IMR-90 (cell line): ENCODE data around the gene PTPRO. TPM values are rescaled to one million over a fixed set of nuclear protein-coding genes. Genes with fewer than 3 reads are reported as not detected.

ENCODE experiments used
- ATAC-seq: fragments of 200-7000 bp; cut with Tn5 transposase; 2 replicates; pipeline ENCODE4 v1.9.1; 2020; ENCODE audit warnings: low read depth, mild to moderate bottlenecking, moderate library complexity
- BruUV-seq: library from RNA; stranded (reverse); fragments of 400-500 nt; replicated peaks from 2 replicates; lab custom pipeline; 2021; lab: Mats Ljungman, UMichigan
- CTCF ChIA-PET: fragments of 300-600 bp; formaldehyde crosslinking; extraction: SDS; loops from one replicate; lab custom pipeline; 2021; ENCODE audit warnings: antibody characterized with exemption; lab: Yijun Ruan, JAX
- POLR2A ChIA-PET: fragments of 300-600 bp; sonication (Branson Sonifier 250); formaldehyde crosslinking; loops from one replicate; lab custom pipeline; 2022; ENCODE audit warnings: antibody characterized with exemption; ENCODE audit not compliant: unreplicated experiment; lab: Charles Lee
- DNase-seq: peaks from one replicate; pipeline ENCODE4 v3.0.0; 2013
- H2AFZ ChIP-seq: replicated peaks from 2 replicates; pipeline ENCODE3; 2013; ENCODE audit warnings: low read length, mild to moderate bottlenecking; ENCODE audit not compliant: poor library complexity
- H2AK5ac ChIP-seq: 2 replicates; pipeline ENCODE4 v1.6.1; 2013; ENCODE audit warnings: low read depth, low read length, inconsistent platforms
- H2AK9ac ChIP-seq: replicated peaks from 2 replicates; pipeline ENCODE3; 2013; ENCODE audit warnings: mild to moderate bottlenecking, low read depth, low read length, moderate library complexity; ENCODE audit not compliant: poor library complexity
- H2BK120ac ChIP-seq: 2 replicates; pipeline ENCODE4 v1.6.1; 2013; ENCODE audit warnings: low read depth, low read length, inconsistent platforms
- H2BK15ac ChIP-seq: 3 replicates; pipeline ENCODE4 v1.6.1; 2013; ENCODE audit warnings: low read depth, low read length, inconsistent platforms
- H2BK20ac ChIP-seq: 2 replicates; pipeline ENCODE4 v1.6.1; 2013; ENCODE audit warnings: low read depth, mild to moderate bottlenecking, inconsistent platforms, low read length, moderate library complexity
- H2BK5ac ChIP-seq: 2 replicates; pipeline ENCODE4 v1.6.1; 2013; ENCODE audit warnings: mild to moderate bottlenecking, low read depth, low read length, inconsistent platforms; ENCODE audit not compliant: poor library complexity, severe bottlenecking
- H3K14ac ChIP-seq: replicated peaks from 2 replicates; pipeline ENCODE4 v1.6.1; 2013; ENCODE audit warnings: low read depth, low read length, inconsistent platforms
- H3K18ac ChIP-seq: 2 replicates; pipeline ENCODE4 v1.6.1; 2013; ENCODE audit warnings: low read depth, low read length, control low read depth
- H3K23ac ChIP-seq: 2 replicates; pipeline ENCODE4 v1.6.1; 2013; ENCODE audit warnings: low read depth, low read length, inconsistent platforms
- H3K27ac ChIP-seq: 2 replicates; pipeline ENCODE4 v1.5.1; 2013; ENCODE audit warnings: mild to moderate bottlenecking, control low read depth, low read length; ENCODE audit not compliant: insufficient read depth
- H3K27me3 ChIP-seq: 2 replicates; pipeline ENCODE4 v1.6.1; 2013; ENCODE audit warnings: low read length; ENCODE audit not compliant: control insufficient read depth, insufficient read depth
- H3K36me3 ChIP-seq: 2 replicates; pipeline ENCODE4 v1.6.1; 2013; ENCODE audit warnings: low read length, mixed read lengths; ENCODE audit not compliant: control insufficient read depth, insufficient read depth
- H3K4ac ChIP-seq: 2 replicates; pipeline ENCODE4 v1.6.1; 2013; ENCODE audit warnings: low read depth, low read length, inconsistent platforms
- H3K4me1 ChIP-seq: 2 replicates; pipeline ENCODE4 v1.6.1; 2013; ENCODE audit warnings: low read length, mixed read lengths; ENCODE audit not compliant: control insufficient read depth, insufficient read depth
- H3K4me2 ChIP-seq: 2 replicates; pipeline ENCODE4 v1.6.1; 2013; ENCODE audit warnings: low read depth, mild to moderate bottlenecking, control low read depth, low read length, moderate library complexity
- H3K4me3 ChIP-seq: 2 replicates; pipeline ENCODE4 v1.5.1; 2013; ENCODE audit warnings: low read depth, mild to moderate bottlenecking, control low read depth, low read length, moderate library complexity; ENCODE audit not compliant: insufficient read depth
- H3K56ac ChIP-seq: 2 replicates; pipeline ENCODE4 v1.6.1; 2013; ENCODE audit warnings: low read length, inconsistent platforms; ENCODE audit not compliant: insufficient read depth; ENCODE audit errors: extremely low read depth
- H3K79me1 ChIP-seq, 2 experiments: 2 replicates each; pipeline ENCODE4 v1.6.1; 2013; ENCODE audit warnings: low read length in 2 of 2, inconsistent platforms in 1 of 2, low read depth in 1 of 2
- H3K9ac ChIP-seq: 2 replicates; pipeline ENCODE4 v1.6.1; 2013; ENCODE audit warnings: low read depth, low read length, control low read depth
- H3K9me1 ChIP-seq: 2 replicates; pipeline ENCODE4 v1.6.1; 2013; ENCODE audit warnings: low read length, inconsistent platforms; ENCODE audit not compliant: insufficient read depth
- H3K9me3 ChIP-seq: 2 replicates; pipeline ENCODE4 v1.6.1; 2013; ENCODE audit warnings: low read length; ENCODE audit not compliant: control insufficient read depth, insufficient read depth
- H4K20me1 ChIP-seq: 2 replicates; pipeline ENCODE4 v1.6.1; 2013; ENCODE audit warnings: low read length, inconsistent platforms; ENCODE audit not compliant: insufficient read depth
- H4K5ac ChIP-seq: 2 replicates; pipeline ENCODE4 v1.6.1; 2013; ENCODE audit warnings: mild to moderate bottlenecking, low read depth, low read length, control low read depth
- H4K8ac ChIP-seq, 2 experiments: 2 replicates each; pipeline ENCODE4 v1.6.1; 2013; ENCODE audit warnings: low read depth in 2 of 2, low read length in 2 of 2, control low read depth in 1 of 2, inconsistent platforms in 1 of 2
- H4K91ac ChIP-seq: 2 replicates; pipeline ENCODE4 v1.6.1; 2013; ENCODE audit warnings: low read depth, low read length, inconsistent platforms; ENCODE audit not compliant: insufficient read depth
- BHLHE40 ChIP-seq: fragments of 150-350 bp; IDR thresholded peaks from 2 replicates; pipeline ENCODE4 v1.6.1; 2016; ENCODE audit warnings: mild to moderate bottlenecking, low read depth, low read length
- CHD1 ChIP-seq: IDR thresholded peaks from 2 replicates; pipeline ENCODE4 v1.6.1; 2012; ENCODE audit warnings: low read depth, low read length, improper control_type of control experiment
- FOS ChIP-seq: fragments of 150-350 bp; IDR thresholded peaks from 2 replicates; pipeline ENCODE4 v1.6.1; 2016; ENCODE audit warnings: low read depth, low read length
- MAFK ChIP-seq: IDR thresholded peaks from 2 replicates; pipeline ENCODE4 v1.6.1; 2012; ENCODE audit warnings: low read depth, low read length, improper control_type of control experiment
- MAZ ChIP-seq: IDR thresholded peaks from 2 replicates; pipeline ENCODE4 v1.6.1; 2012; ENCODE audit warnings: low read depth, mild to moderate bottlenecking, low read length, improper control_type of control experiment, moderate library complexity, borderline replicate concordance
- POLR2A ChIP-seq: IDR thresholded peaks from 2 replicates; pipeline ENCODE4 v1.6.1; 2012; ENCODE audit warnings: mild to moderate bottlenecking, low read depth, low read length
- RAD21 ChIP-seq: IDR thresholded peaks from 2 replicates; pipeline ENCODE4 v1.6.1; 2012; ENCODE audit warnings: low read length, improper control_type of control experiment
- RCOR1 ChIP-seq: IDR thresholded peaks from 2 replicates; pipeline ENCODE4 v1.6.1; 2012; ENCODE audit warnings: mild to moderate bottlenecking, low read length, improper control_type of control experiment; ENCODE audit not compliant: insufficient replicate concordance
- RFX5 ChIP-seq: IDR thresholded peaks from 2 replicates; pipeline ENCODE4 v1.8.0; 2012; ENCODE audit warnings: low read depth, mild to moderate bottlenecking, low read length, moderate library complexity
- SMC3 ChIP-seq: fragments of 150-350 bp; IDR thresholded peaks from 2 replicates; pipeline ENCODE4 v1.6.1; 2016; ENCODE audit warnings: low read depth, mild to moderate bottlenecking, antibody characterized with exemption, low read length, moderate library complexity
- WGBS, 2 experiments: methylation state at CpG; one replicate each; pipeline versions ENCODE4 v1.1.5 to v1.1.7; 2013; ENCODE audit warnings: missing lambda C conversion rate in 2 of 2; ENCODE audit not compliant: insufficient read length in 1 of 2; ENCODE audit errors: extremely low coverage in 2 of 2; 5-methylcytosine and 5-hydroxymethylcytosine counted together
- dilution Hi-C: fragments of 300-500 bp; cut with HindIII; formaldehyde crosslinking; loops from one replicate; pipeline ENCODE4 v1.14.3; 2018; ENCODE audit warnings: low sequenced_read_pairs; ENCODE audit not compliant: unreplicated experiment
- in situ Hi-C: fragments of 300-500 bp; cut with MboI; formaldehyde crosslinking; loops from 3 replicates; pipeline ENCODE4 v1.14.3; 2019; ENCODE audit warnings: low sequenced_read_pairs, inconsistent platforms, mixed read lengths
- intact Hi-C: fragments of 100-400 bp; cut with micrococcal nuclease; formaldehyde crosslinking; loops from 2 replicates; pipeline ENCODE4 v1.10.0; 2022
- polyA plus RNA-seq, 3 experiments: library from polyadenylated mRNA; depleted of rRNA; stranded (reverse); fragments of >200 nt; gene quantifications; 2 replicates each; pipeline ENCODE4 v1.2.3, GENCODE V29; 2012; ENCODE audit warnings: low replicate concordance in 1 of 3
- total RNA-seq: library from RNA; depleted of rRNA; stranded (reverse); fragments of >200 nt; gene quantifications from 2 replicates; pipeline ENCODE4 v1.2.3, GENCODE V29; 2012
- TF ChIP-seq, protein P1 (sequence below): fragments of 150-350 bp; IDR thresholded peaks from 2 replicates; pipeline ENCODE4 v1.6.1; 2017; ENCODE audit warnings: mild to moderate bottlenecking, antibody characterized with exemption, low read length, low read depth

PTPRO gene
- total and polyA plus RNA-seq, 2 of the 4 experiments (the other 2 are of a cell fraction), result 0.03 to 0.18 TPM

DNA sequence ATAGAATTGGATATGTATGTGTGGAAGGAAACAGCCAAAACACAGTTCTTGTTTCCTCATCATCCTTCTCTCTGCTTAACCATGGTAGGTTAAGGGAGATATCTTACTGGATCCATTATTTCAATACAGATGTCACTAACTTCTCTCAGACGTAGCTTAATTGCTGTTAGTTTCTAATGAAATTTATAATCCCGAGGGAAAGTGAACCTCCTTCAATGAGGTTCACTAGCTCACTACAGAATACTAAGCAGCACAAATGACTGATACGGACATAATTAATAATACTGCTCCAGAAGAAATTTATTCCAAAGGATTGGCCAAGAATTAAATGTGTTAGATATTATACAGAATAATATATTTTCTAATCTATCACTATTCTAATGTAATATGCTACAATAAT lies 28.6 kb upstream of the PTPRO start:
- no peak overlapping the region for H2AK5ac ChIP-seq
- no peak overlapping the region for H2BK20ac ChIP-seq
- no peaks in the 10 kb centered on the region for H3K9me3 ChIP-seq
- no peak overlapping the region for H3K56ac ChIP-seq
- H3K36me3 ChIP-seq, result no peaks in the 10 kb centered on the region
- no CpG with 5 or more reads among the region's 3 CpGs for WGBS, 2 experiments
- no peak overlapping the region for H3K4me3 ChIP-seq
- no peaks in the 10 kb centered on the region for H4K20me1 ChIP-seq
- no peak overlapping the region for H3K23ac ChIP-seq
- no peak overlapping the region for H2BK15ac ChIP-seq
- TF ChIP-seq, protein P1, sequence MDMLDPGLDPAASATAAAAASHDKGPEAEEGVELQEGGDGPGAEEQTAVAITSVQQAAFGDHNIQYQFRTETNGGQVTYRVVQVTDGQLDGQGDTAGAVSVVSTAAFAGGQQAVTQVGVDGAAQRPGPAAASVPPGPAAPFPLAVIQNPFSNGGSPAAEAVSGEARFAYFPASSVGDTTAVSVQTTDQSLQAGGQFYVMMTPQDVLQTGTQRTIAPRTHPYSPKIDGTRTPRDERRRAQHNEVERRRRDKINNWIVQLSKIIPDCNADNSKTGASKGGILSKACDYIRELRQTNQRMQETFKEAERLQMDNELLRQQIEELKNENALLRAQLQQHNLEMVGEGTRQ, result no peak
- TF ChIP-seq MAFK (no peak), RFX5 (no peak), SMC3 (no peak), BHLHE40 (no peak), MAZ (no peak), FOS (no peak), RAD21 (no peak), POLR2A (no peak), RCOR1 (no peak), CHD1 (no peak)
- no peaks in the 10 kb centered on the region for H3K9me1 ChIP-seq
- no peaks in the 10 kb centered on the region for H3K4me1 ChIP-seq
- CTCF ChIA-PET, result no interaction called here
- no peak overlapping the region for H3K4me2 ChIP-seq
- H2BK5ac ChIP-seq, result no peak overlapping the region
- in situ Hi-C loops (no loop called here), dilution Hi-C loops (no loop called here), intact Hi-C loops (no loop called here)
- H4K5ac ChIP-seq, result no peak overlapping the region
- H4K8ac ChIP-seq, result no peak overlapping the region
- POLR2A ChIA-PET, result no interaction called here
- H2AFZ ChIP-seq, result no peak overlapping the region
- BruUV-seq, result no TSS peak
- no peak overlapping the region for H3K14ac ChIP-seq
- no peak overlapping the region for H3K27ac ChIP-seq
- no peak overlapping the region for H2AK9ac ChIP-seq
- no peak for DNase-seq
- no peak overlapping the region for H3K9ac ChIP-seq
- H2BK120ac ChIP-seq, result no peak overlapping the region
- no peaks in the 10 kb centered on the region for H3K27me3 ChIP-seq
- no peak overlapping the region for H4K91ac ChIP-seq
- H3K4ac ChIP-seq, result no peak overlapping the region
- no peaks in the 10 kb centered on the region for H3K79me1 ChIP-seq
- ATAC-seq, result no peak
- H3K18ac ChIP-seq, result no peak overlapping the region
